Upper lobe of left lung (tissue), 6 donors: Measurements from ENCODE around the gene SH3BP4. TPM values are rescaled to one million over a fixed set of nuclear protein-coding genes. Genes with fewer than 3 reads are reported as not detected.
A peak's percentile ranks its signal among the peaks of the same experiment; 100 is the strongest.

Source experiments
- ATAC-seq, 2 donors: fragments of 200-7000 bp; cut with Tn5 transposase; one replicate each; pipeline ENCODE4 v1.9.1; 2022; ENCODE audit warnings: mild to moderate bottlenecking in 2 of 2, moderate library complexity in 2 of 2; ENCODE audit not compliant: low FRiP score in 2 of 2
- DNase-seq, 2 donors: peaks; one replicate each; pipeline ENCODE4 v3.0.0-alpha.2; 2019 to 2020
- H3K27ac ChIP-seq, 4 donors: fragments of 200-600 bp; sonication (generic); one replicate each; pipeline ENCODE4 v1.5.1; 2016 to 2019
- H3K27me3 ChIP-seq, 4 donors: fragments of 200-600 bp; sonication (generic); one replicate each; pipeline ENCODE4 v1.5.1; 2017 to 2019
- H3K36me3 ChIP-seq, 4 donors: fragments of 200-600 bp; sonication (generic); one replicate each; pipeline ENCODE4 v1.5.1; 2016 to 2019
- H3K4me1 ChIP-seq, 4 donors: fragments of 200-600 bp; sonication (generic); one replicate each; pipeline ENCODE4 v1.5.1; 2018 to 2019
- H3K4me3 ChIP-seq, 4 donors: fragments of 200-600 bp; sonication (generic); one replicate each; pipeline ENCODE4 v1.5.1; 2017 to 2019; ENCODE audit warnings: mild to moderate bottlenecking in 2 of 4, moderate library complexity in 1 of 4
- H3K9me3 ChIP-seq, 4 donors: fragments of 200-600 bp; sonication (generic); one replicate each; pipeline ENCODE4 v1.5.1; 2018 to 2019
- EP300 ChIP-seq, 4 donors: sonication (generic); formaldehyde crosslinking; IDR thresholded peaks; one replicate each; pipeline ENCODE4 v1.5.1; 2017; ENCODE audit warnings: antibody characterized with exemption in 4 of 4, control low read depth in 2 of 4
- POLR2A ChIP-seq, 4 donors: fragments of 450-650 bp; IDR thresholded peaks; one replicate each; pipeline ENCODE4 v1.5.1; 2016 to 2017; ENCODE audit warnings: antibody characterized with exemption in 4 of 4, mild to moderate bottlenecking in 2 of 4
- POLR2AphosphoS5 ChIP-seq, 2 donors: sonication (generic); formaldehyde crosslinking; IDR thresholded peaks; one replicate each; pipeline ENCODE4 v1.5.1; 2017; ENCODE audit warnings: antibody characterized with exemption in 2 of 2
- WGBS, 2 donors: methylation state at CpG; one replicate each; pipeline ENCODE4 v1.1.5; 2017 to 2018; 5-methylcytosine and 5-hydroxymethylcytosine counted together
- total RNA-seq, 6 donors: library from RNA; depleted of rRNA in 4 of 6; stranded (reverse); fragments of >200 nt in 4 of 6; gene quantifications; one replicate each; pipeline versions ENCODE4 v1.1.0 to v1.2.1, GENCODE V29; 2016 to 2021
- TF ChIP-seq, protein P1 (sequence below), 6 experiments: fragments of 450-650 bp in 4 of 6; fragments of 200-600 bp in 2 of 6; sonication (generic) in 2 of 6; IDR thresholded peaks; one replicate each; pipeline ENCODE4 v1.5.1; 2016 to 2019; ENCODE audit warnings: antibody characterized with exemption in 6 of 6
- donor health status: DM: no; HTN: no; CAD: no; lungs with moderate emphysema.
- donor health status: DM: no; HTN: yes; CAD: no; lungs with severe emphysema.

The SH3BP4 gene
- total RNA-seq, 6 donors from 2014 or later = 27.3 to 57.3 (median 33.4) TPM

DNA sequence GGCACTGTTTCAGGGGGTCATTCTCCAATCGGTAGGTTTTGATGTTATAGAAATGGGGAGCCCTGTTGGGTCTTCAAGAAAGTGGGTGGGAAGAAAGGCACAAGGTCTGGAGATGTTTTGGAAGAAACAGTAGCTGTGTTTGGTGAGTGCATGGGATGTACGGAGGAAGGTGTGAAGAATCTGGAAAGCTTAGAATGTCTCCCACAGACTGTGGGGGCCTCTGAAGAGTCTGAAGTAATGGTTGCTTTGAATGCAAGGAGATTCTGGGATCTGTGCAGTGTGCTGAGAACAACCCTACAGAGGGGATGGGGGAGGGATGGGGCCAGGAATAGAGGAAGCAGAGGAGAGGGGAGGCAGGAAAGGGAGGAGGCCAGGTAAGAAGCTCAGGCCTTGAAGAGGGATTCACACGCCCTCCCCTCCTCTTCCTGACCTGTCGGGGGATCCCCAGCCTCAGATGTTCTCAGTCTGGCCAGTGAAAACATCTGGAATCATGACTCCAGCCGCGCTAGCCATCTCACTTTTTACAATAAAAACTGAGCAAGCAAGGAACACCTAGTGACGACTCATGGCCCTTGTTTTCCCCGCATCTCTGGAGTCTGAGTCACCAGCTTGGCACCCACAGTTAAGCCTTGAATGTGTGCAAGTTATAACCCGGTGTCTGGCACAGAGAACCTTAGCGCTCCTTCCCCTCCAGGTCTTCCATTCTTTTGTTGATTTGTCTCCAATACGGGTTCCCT is 74.2 kb downstream of the SH3BP4 start:
- DNase-seq = no peak
- Histone ChIP-seq H3K4me3 (no peak overlapping the region), H3K27me3 (no peaks in the 10 kb centered on the region), H3K4me1 (peaks cover 8 to 26% (median 17%) of the 10 kb centered on the region in 4 donors), H3K36me3 (no peaks in the 10 kb centered on the region), H3K27ac (no peak overlapping the region), H3K9me3 (no peaks in the 10 kb centered on the region)
- no peak for TF ChIP-seq POLR2AphosphoS5 (IDR thresholded peaks at IDR 0.05)
- TF ChIP-seq POLR2A (IDR thresholded peaks at IDR 0.05) = no peak
- TF ChIP-seq EP300 (IDR thresholded peaks at IDR 0.05) = no peak
- TF ChIP-seq, protein P1, sequence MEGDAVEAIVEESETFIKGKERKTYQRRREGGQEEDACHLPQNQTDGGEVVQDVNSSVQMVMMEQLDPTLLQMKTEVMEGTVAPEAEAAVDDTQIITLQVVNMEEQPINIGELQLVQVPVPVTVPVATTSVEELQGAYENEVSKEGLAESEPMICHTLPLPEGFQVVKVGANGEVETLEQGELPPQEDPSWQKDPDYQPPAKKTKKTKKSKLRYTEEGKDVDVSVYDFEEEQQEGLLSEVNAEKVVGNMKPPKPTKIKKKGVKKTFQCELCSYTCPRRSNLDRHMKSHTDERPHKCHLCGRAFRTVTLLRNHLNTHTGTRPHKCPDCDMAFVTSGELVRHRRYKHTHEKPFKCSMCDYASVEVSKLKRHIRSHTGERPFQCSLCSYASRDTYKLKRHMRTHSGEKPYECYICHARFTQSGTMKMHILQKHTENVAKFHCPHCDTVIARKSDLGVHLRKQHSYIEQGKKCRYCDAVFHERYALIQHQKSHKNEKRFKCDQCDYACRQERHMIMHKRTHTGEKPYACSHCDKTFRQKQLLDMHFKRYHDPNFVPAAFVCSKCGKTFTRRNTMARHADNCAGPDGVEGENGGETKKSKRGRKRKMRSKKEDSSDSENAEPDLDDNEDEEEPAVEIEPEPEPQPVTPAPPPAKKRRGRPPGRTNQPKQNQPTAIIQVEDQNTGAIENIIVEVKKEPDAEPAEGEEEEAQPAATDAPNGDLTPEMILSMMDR (IDR thresholded peaks at IDR 0.05) = no peak
- ATAC-seq = peak in 1 of 2 donors; percentile 17
- 75 to 81% methylated on average over 11 of the region's 11 CpGs for WGBS, 2 donors

DNA sequence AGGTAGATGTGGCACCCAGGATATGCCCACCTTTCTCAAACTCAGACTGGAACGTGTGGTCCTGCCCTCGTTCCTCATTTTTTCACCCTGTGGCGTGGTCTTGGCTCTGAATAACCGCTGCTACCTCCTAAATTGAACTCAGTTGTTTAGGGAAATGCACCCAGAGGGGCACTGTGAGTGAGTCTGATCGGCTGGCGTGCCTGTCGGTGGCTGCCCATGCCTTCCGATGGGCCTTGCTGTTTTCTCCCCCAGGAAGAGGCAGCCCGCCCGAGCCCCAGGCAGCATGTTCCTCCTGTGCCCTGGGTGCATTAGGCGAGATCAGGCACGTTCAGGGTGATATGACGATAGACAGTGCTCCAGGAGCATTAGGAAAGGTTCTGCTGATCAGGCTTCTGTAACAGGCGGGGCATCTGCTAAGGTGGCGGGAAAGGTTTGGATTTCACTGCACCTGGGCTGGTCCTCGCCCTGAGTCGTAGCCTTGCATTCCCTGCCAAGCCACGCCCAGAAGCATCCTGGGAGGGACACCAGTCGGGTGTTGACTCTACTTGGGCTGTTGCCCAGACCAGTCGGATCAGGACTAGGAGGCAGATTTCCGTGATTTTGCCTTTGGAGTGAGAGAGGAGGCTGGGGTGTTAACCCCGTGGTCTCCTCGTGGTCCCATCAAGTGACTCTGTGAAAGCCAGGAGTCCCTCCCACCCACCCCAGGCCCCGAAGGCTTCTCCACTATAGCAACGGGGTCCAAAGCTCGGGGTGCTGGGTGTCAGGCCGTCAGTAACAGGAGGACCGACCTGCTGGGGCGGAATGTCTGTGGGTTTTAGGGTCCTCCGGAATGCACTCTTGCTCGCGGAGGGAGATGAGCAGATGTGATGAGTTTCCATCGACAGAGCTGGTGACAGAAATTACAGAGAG is 75.1 kb downstream of the SH3BP4 start:
- H3K27ac ChIP-seq = no peak overlapping the region
- H3K27me3 ChIP-seq = no peaks in the 10 kb centered on the region
- H3K4me3 ChIP-seq = no peak overlapping the region
- H3K4me1 ChIP-seq = peaks cover 6 to 26% (median 17%) of the 10 kb centered on the region in 4 donors
- peak; percentile 20 to 49 for ATAC-seq
- WGBS, 2 donors = 72 to 74% methylated on average over 25 to 32 of the region's 33 CpGs
- DNase-seq = peak in 1 of 2 donors; percentile 48
- H3K9me3 ChIP-seq = no peaks in the 10 kb centered on the region
- TF ChIP-seq EP300 (IDR thresholded peaks at IDR 0.05) (no peak), POLR2A (IDR thresholded peaks at IDR 0.05) (no peak), POLR2AphosphoS5 (IDR thresholded peaks at IDR 0.05) (peak in 1 of 2 donors; percentile 13)
- TF ChIP-seq, protein P1 (IDR thresholded peaks at IDR 0.05) = no peak
- no peaks in the 10 kb centered on the region for H3K36me3 ChIP-seq

DNA sequence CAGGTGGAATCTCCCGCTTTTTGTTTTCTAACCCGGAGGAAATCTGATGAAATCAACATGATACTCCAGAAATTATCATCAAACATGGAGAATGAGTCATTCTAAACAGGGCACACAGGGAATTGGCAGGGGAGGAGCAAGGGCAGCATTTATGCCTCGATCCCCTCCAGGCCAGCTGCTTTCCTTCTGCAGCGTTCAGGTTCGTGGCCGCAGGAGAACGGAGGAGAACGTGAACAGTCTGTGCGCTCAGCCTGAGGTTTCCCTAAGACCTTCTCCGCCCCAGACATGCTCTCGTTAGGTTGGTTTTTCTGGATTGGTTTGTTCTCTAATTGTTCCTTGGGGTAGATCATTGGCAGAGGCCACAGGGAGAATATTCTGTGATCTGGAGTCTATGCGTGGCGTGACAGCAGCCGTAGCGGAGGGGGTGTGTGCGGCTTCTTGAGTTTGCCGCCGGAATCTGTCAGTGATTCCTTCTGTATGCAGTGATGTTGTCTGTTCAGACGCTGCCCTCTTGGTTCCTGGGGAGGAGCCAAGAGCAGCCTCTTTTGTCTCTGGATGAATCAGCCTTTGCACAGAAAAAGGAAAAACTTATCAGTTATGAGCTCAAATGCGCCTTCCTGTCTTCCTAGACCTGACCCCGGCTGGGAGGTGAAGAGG is 75.9 kb downstream of the SH3BP4 start:
- Histone ChIP-seq H3K4me1 (peaks cover 7 to 26% (median 17%) of the 10 kb centered on the region in 4 donors), H3K27ac (no peak overlapping the region), H3K36me3 (no peaks in the 10 kb centered on the region), H3K27me3 (no peaks in the 10 kb centered on the region), H3K4me3 (no peak overlapping the region), H3K9me3 (no peaks in the 10 kb centered on the region)
- no peak for TF ChIP-seq EP300 (IDR thresholded peaks at IDR 0.05)
- TF ChIP-seq POLR2A (IDR thresholded peaks at IDR 0.05) = no peak
- TF ChIP-seq POLR2AphosphoS5 (IDR thresholded peaks at IDR 0.05) = no peak
- TF ChIP-seq, protein P1 (IDR thresholded peaks at IDR 0.05) = no peak
- ATAC-seq (peak in 1 of 2 donors; percentile 56), DNase-seq (peak in 1 of 2 donors; percentile 19)
- 81 to 82% methylated on average over 21 of the region's 21 CpGs for whole genome bisulfite sequencing, 2 donors

DNA sequence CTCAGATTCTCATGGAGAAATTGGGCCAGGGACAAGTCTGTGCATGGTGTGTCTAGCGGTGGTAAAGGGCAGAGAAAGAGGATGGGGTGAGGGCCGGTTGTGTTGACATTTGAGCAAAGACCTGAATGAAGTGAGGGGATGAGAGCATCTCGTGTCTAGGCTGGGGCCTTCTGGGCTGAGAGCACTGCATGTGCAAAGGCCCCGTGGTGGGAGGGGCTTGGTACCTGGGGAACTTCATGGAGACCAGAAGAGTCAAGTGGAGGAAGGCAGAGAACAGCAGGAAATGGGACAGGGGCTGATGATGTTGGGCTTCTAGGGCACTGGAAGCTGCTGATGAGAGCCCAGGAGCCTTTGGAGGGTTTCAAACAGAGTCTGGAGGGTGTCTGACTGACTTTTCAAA is 76.8 kb downstream of the SH3BP4 start:
- Histone ChIP-seq H3K4me3 (no peak overlapping the region), H3K4me1 (peaks cover 8 to 26% (median 17%) of the 10 kb centered on the region in 4 donors), H3K36me3 (no peaks in the 10 kb centered on the region), H3K9me3 (no peaks in the 10 kb centered on the region), H3K27me3 (no peaks in the 10 kb centered on the region), H3K27ac (no peak overlapping the region)
- WGBS, 2 donors = 87 to 90% methylated on average over 4 of the region's 4 CpGs
- ATAC-seq (no peak), DNase-seq (no peak)
- TF ChIP-seq, protein P1 (IDR thresholded peaks at IDR 0.05) = no peak
- TF ChIP-seq POLR2AphosphoS5 (IDR thresholded peaks at IDR 0.05) (no peak), EP300 (IDR thresholded peaks at IDR 0.05) (no peak), POLR2A (IDR thresholded peaks at IDR 0.05) (no peak)
